IMR-90 (cell line): ENCODE measurements around the gene C1GALT1. TPM values are rescaled to one million over a fixed set of nuclear protein-coding genes. Genes with fewer than 3 reads are reported as not detected.

Experiments
- ATAC-seq: fragments of 200-7000 bp; cut with Tn5 transposase; 2 replicates; pipeline ENCODE4 v1.9.1; 2020; ENCODE audit warnings: low read depth, mild to moderate bottlenecking, moderate library complexity
- BruUV-seq: library from RNA; stranded (reverse); fragments of 400-500 nt; replicated peaks from 2 replicates; lab custom pipeline; 2021; lab: Mats Ljungman, UMichigan
- CTCF ChIA-PET: fragments of 300-600 bp; formaldehyde crosslinking; extraction: SDS; loops from one replicate; lab custom pipeline; 2021; ENCODE audit warnings: antibody characterized with exemption; lab: Yijun Ruan, JAX
- POLR2A ChIA-PET: fragments of 300-600 bp; sonication (Branson Sonifier 250); formaldehyde crosslinking; loops from one replicate; lab custom pipeline; 2022; ENCODE audit warnings: antibody characterized with exemption; ENCODE audit not compliant: unreplicated experiment; lab: Charles Lee
- DNase-seq: peaks from one replicate; pipeline ENCODE4 v3.0.0; 2013
- H2AFZ ChIP-seq: replicated peaks from 2 replicates; pipeline ENCODE3; 2013; ENCODE audit warnings: low read length, mild to moderate bottlenecking; ENCODE audit not compliant: poor library complexity
- H2AK5ac ChIP-seq: 2 replicates; pipeline ENCODE4 v1.6.1; 2013; ENCODE audit warnings: low read depth, low read length, inconsistent platforms
- H2AK9ac ChIP-seq: replicated peaks from 2 replicates; pipeline ENCODE3; 2013; ENCODE audit warnings: mild to moderate bottlenecking, low read depth, low read length, moderate library complexity; ENCODE audit not compliant: poor library complexity
- H2BK120ac ChIP-seq: 2 replicates; pipeline ENCODE4 v1.6.1; 2013; ENCODE audit warnings: low read depth, low read length, inconsistent platforms
- H2BK15ac ChIP-seq: 3 replicates; pipeline ENCODE4 v1.6.1; 2013; ENCODE audit warnings: low read depth, low read length, inconsistent platforms
- H2BK20ac ChIP-seq: 2 replicates; pipeline ENCODE4 v1.6.1; 2013; ENCODE audit warnings: low read depth, mild to moderate bottlenecking, inconsistent platforms, low read length, moderate library complexity
- H2BK5ac ChIP-seq: 2 replicates; pipeline ENCODE4 v1.6.1; 2013; ENCODE audit warnings: mild to moderate bottlenecking, low read depth, low read length, inconsistent platforms; ENCODE audit not compliant: poor library complexity, severe bottlenecking
- H3K14ac ChIP-seq: replicated peaks from 2 replicates; pipeline ENCODE4 v1.6.1; 2013; ENCODE audit warnings: low read depth, low read length, inconsistent platforms
- H3K18ac ChIP-seq: 2 replicates; pipeline ENCODE4 v1.6.1; 2013; ENCODE audit warnings: low read depth, low read length, control low read depth
- H3K23ac ChIP-seq: 2 replicates; pipeline ENCODE4 v1.6.1; 2013; ENCODE audit warnings: low read depth, low read length, inconsistent platforms
- H3K27ac ChIP-seq: 2 replicates; pipeline ENCODE4 v1.5.1; 2013; ENCODE audit warnings: mild to moderate bottlenecking, control low read depth, low read length; ENCODE audit not compliant: insufficient read depth
- H3K27me3 ChIP-seq: 2 replicates; pipeline ENCODE4 v1.6.1; 2013; ENCODE audit warnings: low read length; ENCODE audit not compliant: control insufficient read depth, insufficient read depth
- H3K36me3 ChIP-seq: 2 replicates; pipeline ENCODE4 v1.6.1; 2013; ENCODE audit warnings: low read length, mixed read lengths; ENCODE audit not compliant: control insufficient read depth, insufficient read depth
- H3K4ac ChIP-seq: 2 replicates; pipeline ENCODE4 v1.6.1; 2013; ENCODE audit warnings: low read depth, low read length, inconsistent platforms
- H3K4me1 ChIP-seq: 2 replicates; pipeline ENCODE4 v1.6.1; 2013; ENCODE audit warnings: low read length, mixed read lengths; ENCODE audit not compliant: control insufficient read depth, insufficient read depth
- H3K4me2 ChIP-seq: 2 replicates; pipeline ENCODE4 v1.6.1; 2013; ENCODE audit warnings: low read depth, mild to moderate bottlenecking, control low read depth, low read length, moderate library complexity
- H3K4me3 ChIP-seq: 2 replicates; pipeline ENCODE4 v1.5.1; 2013; ENCODE audit warnings: low read depth, mild to moderate bottlenecking, control low read depth, low read length, moderate library complexity; ENCODE audit not compliant: insufficient read depth
- H3K56ac ChIP-seq: 2 replicates; pipeline ENCODE4 v1.6.1; 2013; ENCODE audit warnings: low read length, inconsistent platforms; ENCODE audit not compliant: insufficient read depth; ENCODE audit errors: extremely low read depth
- H3K79me1 ChIP-seq, 2 experiments: 2 replicates each; pipeline ENCODE4 v1.6.1; 2013; ENCODE audit warnings: low read length in 2 of 2, inconsistent platforms in 1 of 2, low read depth in 1 of 2
- H3K9ac ChIP-seq: 2 replicates; pipeline ENCODE4 v1.6.1; 2013; ENCODE audit warnings: low read depth, low read length, control low read depth
- H3K9me1 ChIP-seq: 2 replicates; pipeline ENCODE4 v1.6.1; 2013; ENCODE audit warnings: low read length, inconsistent platforms; ENCODE audit not compliant: insufficient read depth
- H3K9me3 ChIP-seq: 2 replicates; pipeline ENCODE4 v1.6.1; 2013; ENCODE audit warnings: low read length; ENCODE audit not compliant: control insufficient read depth, insufficient read depth
- H4K20me1 ChIP-seq: 2 replicates; pipeline ENCODE4 v1.6.1; 2013; ENCODE audit warnings: low read length, inconsistent platforms; ENCODE audit not compliant: insufficient read depth
- H4K5ac ChIP-seq: 2 replicates; pipeline ENCODE4 v1.6.1; 2013; ENCODE audit warnings: mild to moderate bottlenecking, low read depth, low read length, control low read depth
- H4K8ac ChIP-seq, 2 experiments: 2 replicates each; pipeline ENCODE4 v1.6.1; 2013; ENCODE audit warnings: low read depth in 2 of 2, low read length in 2 of 2, control low read depth in 1 of 2, inconsistent platforms in 1 of 2
- H4K91ac ChIP-seq: 2 replicates; pipeline ENCODE4 v1.6.1; 2013; ENCODE audit warnings: low read depth, low read length, inconsistent platforms; ENCODE audit not compliant: insufficient read depth
- CEBPB ChIP-seq: IDR thresholded peaks from 2 replicates; pipeline ENCODE4 v1.6.1; 2012; ENCODE audit warnings: low read depth, low read length, improper control_type of control experiment
- CHD1 ChIP-seq: IDR thresholded peaks from 2 replicates; pipeline ENCODE4 v1.6.1; 2012; ENCODE audit warnings: low read depth, low read length, improper control_type of control experiment
- CTCF ChIP-seq: conservative IDR thresholded peaks from 2 replicates; pipeline ENCODE4 v1.5.1; 2012; ENCODE audit warnings: mild to moderate bottlenecking, low read depth, low read length, improper control_type of control experiment
- ELK1 ChIP-seq: fragments of 150-350 bp; IDR thresholded peaks from 2 replicates; pipeline ENCODE4 v1.6.1; 2016; ENCODE audit warnings: low read depth, mild to moderate bottlenecking, low read length, moderate library complexity, borderline replicate concordance
- FOS ChIP-seq: fragments of 150-350 bp; IDR thresholded peaks from 2 replicates; pipeline ENCODE4 v1.6.1; 2016; ENCODE audit warnings: low read depth, low read length
- MAFK ChIP-seq: IDR thresholded peaks from 2 replicates; pipeline ENCODE4 v1.6.1; 2012; ENCODE audit warnings: low read depth, low read length, improper control_type of control experiment
- MAZ ChIP-seq: IDR thresholded peaks from 2 replicates; pipeline ENCODE4 v1.6.1; 2012; ENCODE audit warnings: low read depth, mild to moderate bottlenecking, low read length, improper control_type of control experiment, moderate library complexity, borderline replicate concordance
- MXI1 ChIP-seq: IDR thresholded peaks from 2 replicates; pipeline ENCODE4 v1.6.1; 2012; ENCODE audit warnings: low read depth, mild to moderate bottlenecking, low read length, moderate library complexity, borderline replicate concordance
- NFE2L2 ChIP-seq: fragments of 150-350 bp; IDR thresholded peaks from 2 replicates; pipeline ENCODE4 v1.6.1; 2016; ENCODE audit warnings: low read depth, mild to moderate bottlenecking, low read length
- RAD21 ChIP-seq: IDR thresholded peaks from 2 replicates; pipeline ENCODE4 v1.6.1; 2012; ENCODE audit warnings: low read length, improper control_type of control experiment
- RFX5 ChIP-seq: IDR thresholded peaks from 2 replicates; pipeline ENCODE4 v1.8.0; 2012; ENCODE audit warnings: low read depth, mild to moderate bottlenecking, low read length, moderate library complexity
- SMC3 ChIP-seq: fragments of 150-350 bp; IDR thresholded peaks from 2 replicates; pipeline ENCODE4 v1.6.1; 2016; ENCODE audit warnings: low read depth, mild to moderate bottlenecking, antibody characterized with exemption, low read length, moderate library complexity
- USF2 ChIP-seq: fragments of 150-350 bp; IDR thresholded peaks from 2 replicates; pipeline ENCODE4 v1.6.1; 2017; ENCODE audit warnings: mild to moderate bottlenecking, antibody characterized with exemption, low read length, low read depth
- WGBS, 2 experiments: methylation state at CpG; one replicate each; pipeline versions ENCODE4 v1.1.5 to v1.1.7; 2013; ENCODE audit warnings: missing lambda C conversion rate in 2 of 2; ENCODE audit not compliant: insufficient read length in 1 of 2; ENCODE audit errors: extremely low coverage in 2 of 2; 5-methylcytosine and 5-hydroxymethylcytosine counted together
- dilution Hi-C: fragments of 300-500 bp; cut with HindIII; formaldehyde crosslinking; loops from one replicate; pipeline ENCODE4 v1.14.3; 2018; ENCODE audit warnings: low sequenced_read_pairs; ENCODE audit not compliant: unreplicated experiment
- in situ Hi-C: fragments of 300-500 bp; cut with MboI; formaldehyde crosslinking; loops from 3 replicates; pipeline ENCODE4 v1.14.3; 2019; ENCODE audit warnings: low sequenced_read_pairs, inconsistent platforms, mixed read lengths
- intact Hi-C: fragments of 100-400 bp; cut with micrococcal nuclease; formaldehyde crosslinking; loops from 2 replicates; pipeline ENCODE4 v1.10.0; 2022
- polyA plus RNA-seq, 3 experiments: library from polyadenylated mRNA; depleted of rRNA; stranded (reverse); fragments of >200 nt; gene quantifications; 2 replicates each; pipeline ENCODE4 v1.2.3, GENCODE V29; 2012; ENCODE audit warnings: low replicate concordance in 1 of 3
- total RNA-seq: library from RNA; depleted of rRNA; stranded (reverse); fragments of >200 nt; gene quantifications from 2 replicates; pipeline ENCODE4 v1.2.3, GENCODE V29; 2012

Gene C1GALT1
- total and polyA plus RNA-seq, 2 of the 4 experiments (the other 2 are of a cell fraction) = 11.6 to 12.2 TPM

- no peak overlapping the region for H3K4ac ChIP-seq
- no peaks in the 10 kb centered on the region for H3K4me1 ChIP-seq
- H4K20me1 ChIP-seq = no peaks in the 10 kb centered on the region
- no peak for DNase-seq
- no TSS peak for BruUV-seq
- ATAC-seq = no peak
- no peak overlapping the region for H3K9ac ChIP-seq
- in situ Hi-C loops = no loop called here
- H2BK20ac ChIP-seq = no peak overlapping the region
- intact Hi-C loops = no loop called here
- H3K4me3 ChIP-seq = no peak overlapping the region
- H4K8ac ChIP-seq = no peak overlapping the region
- no peak overlapping the region for H2BK5ac ChIP-seq
- H4K91ac ChIP-seq = no peak overlapping the region
- H3K9me3 ChIP-seq = no peaks in the 10 kb centered on the region
- TF ChIP-seq NFE2L2 = no peak
- no peak for TF ChIP-seq MXI1
- no peak for TF ChIP-seq CEBPB
- no peak for TF ChIP-seq RFX5
- no peak for TF ChIP-seq SMC3
- no peak for TF ChIP-seq CTCF
- no peak for TF ChIP-seq MAZ
- no peak for TF ChIP-seq CHD1
- no peak for TF ChIP-seq RAD21
- no peak for TF ChIP-seq FOS
- TF ChIP-seq ELK1 = no peak
- no peak for TF ChIP-seq USF2
- TF ChIP-seq MAFK = no peak
- WGBS, 2 experiments = no CpG with 5 or more reads among the region's 4 CpGs
- no peak overlapping the region for H2BK15ac ChIP-seq
- H3K4me2 ChIP-seq = no peak overlapping the region
- no peaks in the 10 kb centered on the region for H3K79me1 ChIP-seq
- H2AFZ ChIP-seq = no peak overlapping the region
- no peak overlapping the region for H2AK9ac ChIP-seq
- H3K56ac ChIP-seq = no peak overlapping the region
- dilution Hi-C loops = no loop called here
- H3K14ac ChIP-seq = no peak overlapping the region
- H3K27me3 ChIP-seq = no peaks in the 10 kb centered on the region
- H3K23ac ChIP-seq = no peak overlapping the region
- no peak overlapping the region for H3K27ac ChIP-seq
- no peaks in the 10 kb centered on the region for H3K9me1 ChIP-seq
- CTCF ChIA-PET = no interaction called here
- H3K36me3 ChIP-seq = no peaks in the 10 kb centered on the region
- no peak overlapping the region for H2BK120ac ChIP-seq
- H3K18ac ChIP-seq = no peak overlapping the region
- H2AK5ac ChIP-seq = no peak overlapping the region
- POLR2A ChIA-PET = no interaction called here
- no peak overlapping the region for H4K5ac ChIP-seq
These were observed 112.6 kb downstream of the C1GALT1 start for GRCh38 chr7:7294911-7295310.
